ENCODE data around the gene PKNOX1.
"Not testable (repeated sequence)": the region's sequence is repeated elsewhere in the genome, so short reads cannot be mapped to it uniquely, and the experiment has no call there.

The PKNOX1 gene

DNA sequence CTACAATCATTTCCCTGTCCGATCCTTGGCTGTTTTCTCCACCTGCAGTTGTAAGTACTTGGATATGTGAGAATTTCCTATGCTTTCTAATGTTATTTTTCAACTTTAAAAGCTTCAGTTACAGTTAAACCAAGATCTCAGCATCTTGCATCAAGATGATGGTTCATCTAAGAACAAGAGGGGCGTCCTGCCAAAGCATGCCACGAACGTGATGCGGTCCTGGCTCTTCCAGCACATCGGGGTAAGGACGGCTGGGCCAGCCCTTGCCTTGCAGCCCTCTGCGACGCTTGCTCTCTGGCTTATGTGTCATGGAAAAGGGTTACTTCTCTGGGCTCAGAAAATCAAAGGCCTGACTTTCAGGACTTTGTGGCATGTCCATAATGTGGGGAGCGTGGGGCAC, 46.8 kb downstream of the PKNOX1 start:
- DNase-seq = no peak

DNA sequence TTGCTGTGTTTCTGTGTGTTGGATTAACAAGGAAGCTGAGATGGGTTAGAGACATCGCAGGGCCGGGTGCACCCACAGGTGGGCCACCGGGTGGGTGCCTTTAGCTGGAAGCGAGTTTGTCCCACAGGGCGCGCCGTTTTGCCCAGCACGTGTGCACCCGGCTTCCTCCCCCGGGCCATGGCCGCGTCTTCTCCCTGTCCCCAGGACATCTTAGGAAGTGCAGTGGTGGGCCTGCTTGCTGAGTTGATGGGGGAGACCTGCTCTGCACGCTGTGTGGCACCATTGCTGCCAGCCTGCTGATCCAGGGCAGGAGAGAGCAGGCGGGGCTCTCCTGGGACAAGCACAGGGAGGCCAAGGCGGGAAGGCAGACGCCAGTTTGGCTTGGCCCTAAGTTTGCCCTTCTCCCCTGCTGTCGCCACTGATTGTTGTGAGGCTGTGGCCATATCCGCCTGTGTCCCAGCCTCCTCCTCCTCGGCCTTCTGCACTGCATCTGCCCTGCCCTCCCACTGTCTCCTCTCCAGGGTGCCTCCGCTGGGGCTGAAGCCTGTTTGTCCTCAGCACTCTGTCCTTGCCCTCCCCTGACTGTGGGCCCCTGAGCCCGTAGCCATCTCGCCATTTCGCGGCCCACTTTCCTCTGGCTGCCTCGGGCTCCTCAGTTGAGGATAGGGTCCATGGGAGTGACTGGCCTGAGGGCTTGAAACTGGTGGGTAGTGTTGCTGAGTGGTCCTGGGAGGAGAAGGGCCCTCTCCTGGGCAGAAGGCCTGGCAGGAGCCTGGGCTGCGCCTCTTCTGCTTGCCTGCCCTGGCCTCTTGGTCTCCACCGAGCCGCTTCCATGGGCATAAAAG, 47.6 kb downstream of the PKNOX1 start:
- DNase-seq = no peak

DNA sequence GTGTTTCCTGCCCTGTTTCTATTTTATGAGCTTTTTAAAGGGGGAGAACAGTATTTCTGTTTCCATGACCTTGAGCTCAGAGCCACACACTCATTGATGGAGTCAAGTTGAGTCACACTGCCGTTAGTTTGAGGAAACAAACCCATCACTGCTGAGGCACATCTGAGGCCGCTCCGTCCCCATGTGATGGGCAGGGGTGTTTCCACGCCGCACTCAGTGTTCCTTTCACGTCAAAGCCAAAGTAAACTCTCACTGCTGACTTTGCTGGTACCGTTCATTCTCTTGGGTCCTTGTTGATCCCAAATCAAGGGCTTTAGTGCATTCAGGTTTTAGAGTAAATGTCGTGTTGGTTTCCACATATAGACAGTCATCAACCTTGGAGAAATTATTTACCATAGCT, 48.8 kb downstream of the PKNOX1 start:
- DNase-seq = no peak

DNA sequence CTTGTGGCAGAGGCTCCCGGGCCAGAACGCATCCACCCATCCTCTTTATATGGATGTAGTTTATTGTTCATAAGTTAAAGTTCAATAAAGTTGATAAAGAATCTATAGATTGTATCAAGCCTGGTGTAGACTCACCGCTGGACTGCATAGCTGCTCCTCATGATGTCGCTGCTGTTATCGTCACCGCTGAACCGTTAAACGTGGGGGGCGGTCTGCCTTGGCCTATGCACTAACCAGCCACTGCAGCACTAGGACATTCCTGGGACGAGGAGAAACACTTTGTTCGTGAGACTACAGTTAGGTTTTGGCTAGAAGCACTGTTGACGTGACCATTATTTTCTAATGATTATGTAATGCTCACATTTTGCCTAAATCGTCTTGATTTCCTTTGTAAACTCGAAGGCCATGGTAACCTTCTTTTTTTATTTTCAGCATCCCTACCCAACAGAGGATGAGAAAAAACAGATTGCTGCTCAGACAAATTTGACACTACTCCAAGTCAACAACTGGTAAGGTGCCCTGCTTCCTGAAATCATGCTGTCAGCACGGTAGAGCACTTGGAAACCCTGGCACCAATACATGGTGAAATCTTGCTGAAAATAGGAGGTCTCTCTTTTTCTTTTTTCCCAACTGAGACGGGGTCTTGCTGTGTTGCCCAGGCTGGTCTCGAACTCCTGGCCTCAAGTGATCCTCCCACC, 50.2 kb downstream of the PKNOX1 start:
- DNase-seq = no peak

DNA sequence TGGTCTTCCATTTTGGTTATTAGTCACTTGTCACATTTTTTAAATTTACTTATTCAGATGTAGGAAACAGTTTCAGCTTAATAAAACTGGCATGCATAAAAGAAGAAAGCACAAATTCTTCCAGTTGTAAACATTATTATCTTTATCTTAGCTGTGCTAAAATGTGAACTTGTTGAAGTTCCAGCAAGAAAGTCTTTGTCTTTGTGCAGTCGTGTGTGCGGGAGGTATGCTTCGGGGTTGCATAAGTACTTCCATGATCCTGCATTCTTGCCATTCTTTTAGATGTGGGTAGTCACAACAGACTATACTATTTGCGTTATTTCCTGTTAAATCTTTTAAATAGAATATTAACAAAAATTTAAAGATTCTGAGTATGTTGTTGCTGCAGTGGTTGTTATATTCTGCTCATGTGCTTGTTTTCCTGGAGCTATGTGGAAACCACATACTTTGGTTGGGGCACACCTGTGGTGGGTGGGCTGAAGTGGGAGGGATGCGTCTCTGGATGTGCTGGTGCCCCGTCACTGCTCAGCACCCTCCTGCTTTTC, 51.3 kb downstream of the PKNOX1 start:
- no peak for DNase-seq

DNA sequence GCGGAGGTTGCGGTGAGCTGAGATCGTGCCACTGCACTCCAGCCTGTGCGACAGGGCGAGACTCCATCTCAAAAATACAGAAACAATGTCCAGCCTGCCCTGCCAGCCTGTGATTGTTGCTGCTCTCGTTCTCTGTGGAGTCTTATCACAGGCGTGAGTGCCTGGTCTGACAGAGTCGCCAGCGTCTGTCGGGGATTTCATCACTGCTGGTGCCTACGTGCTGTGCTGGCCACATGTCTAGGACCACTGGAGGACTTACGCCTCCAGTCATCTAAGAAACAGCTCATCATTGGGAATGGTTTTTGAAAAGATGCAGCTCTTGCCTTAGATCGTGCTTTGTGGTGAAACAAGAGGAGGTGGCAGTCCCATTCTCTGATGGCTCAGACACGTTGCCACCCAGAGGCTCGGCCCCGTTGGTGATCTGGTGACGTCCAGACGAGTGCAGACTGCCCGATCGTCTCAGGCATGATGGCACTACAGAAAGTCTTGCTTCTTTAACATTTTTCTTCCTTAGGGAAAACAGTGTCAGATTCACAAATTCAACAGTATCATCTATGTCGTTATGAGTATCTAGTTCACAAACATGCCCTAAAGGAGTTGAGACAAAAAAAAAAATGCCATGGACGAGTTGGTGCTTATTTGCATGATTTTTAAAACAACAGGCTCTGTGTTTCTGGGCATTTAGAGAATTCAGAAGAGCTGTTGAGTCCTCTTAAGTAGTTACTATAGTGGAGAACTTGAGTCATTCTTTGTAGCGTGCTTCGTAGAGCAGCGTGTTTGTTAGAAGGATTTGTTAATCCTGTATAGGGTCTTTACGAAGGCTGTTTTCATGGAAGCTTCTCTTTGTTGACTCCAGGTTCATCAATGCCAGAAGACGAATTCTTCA, 53.7 kb downstream of the PKNOX1 start:
- no peak for DNase-seq

DNA sequence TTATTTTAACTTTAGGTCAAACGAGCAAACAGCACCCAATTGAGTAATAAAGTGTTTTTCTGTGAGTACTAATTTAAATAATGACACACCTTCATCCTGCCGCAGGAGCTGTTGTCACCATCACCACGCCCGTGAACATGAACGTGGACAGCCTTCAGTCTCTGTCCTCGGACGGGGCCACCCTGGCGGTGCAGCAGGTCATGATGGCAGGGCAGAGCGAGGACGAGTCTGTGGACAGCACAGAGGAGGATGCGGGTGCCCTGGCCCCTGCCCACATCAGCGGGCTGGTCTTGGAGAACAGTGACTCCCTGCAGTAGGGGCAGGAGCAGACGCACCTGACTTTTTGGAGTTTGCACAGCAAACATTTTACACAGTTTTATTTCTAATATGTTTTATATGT, 55.4 kb downstream of the PKNOX1 start:
- no peak for DNase-seq

DNA sequence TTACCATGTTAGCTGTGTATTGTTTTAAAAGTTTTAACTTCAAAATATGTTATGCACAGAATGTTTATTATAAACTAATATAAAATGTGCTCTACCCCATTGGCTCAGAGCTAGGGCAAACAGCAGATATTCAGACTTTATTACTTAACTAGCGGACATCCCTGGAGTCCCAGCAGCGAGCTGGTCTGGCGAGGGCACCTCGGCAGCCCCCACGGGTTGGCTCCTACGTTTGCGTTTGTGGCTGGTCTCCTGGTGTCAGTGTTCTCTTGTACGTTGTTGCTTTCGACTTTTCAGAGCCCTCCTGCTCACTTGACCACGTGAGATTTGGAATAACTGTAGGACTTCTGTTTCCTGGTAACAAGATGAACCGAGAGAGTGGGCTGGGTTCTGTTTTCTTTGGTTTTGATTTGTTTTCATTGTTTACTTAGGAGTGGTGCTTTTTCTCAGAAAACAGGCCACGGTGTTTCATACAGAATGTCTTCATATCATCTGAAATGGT, 56.8 kb downstream of the PKNOX1 start:
- no peak for DNase-seq

DNA sequence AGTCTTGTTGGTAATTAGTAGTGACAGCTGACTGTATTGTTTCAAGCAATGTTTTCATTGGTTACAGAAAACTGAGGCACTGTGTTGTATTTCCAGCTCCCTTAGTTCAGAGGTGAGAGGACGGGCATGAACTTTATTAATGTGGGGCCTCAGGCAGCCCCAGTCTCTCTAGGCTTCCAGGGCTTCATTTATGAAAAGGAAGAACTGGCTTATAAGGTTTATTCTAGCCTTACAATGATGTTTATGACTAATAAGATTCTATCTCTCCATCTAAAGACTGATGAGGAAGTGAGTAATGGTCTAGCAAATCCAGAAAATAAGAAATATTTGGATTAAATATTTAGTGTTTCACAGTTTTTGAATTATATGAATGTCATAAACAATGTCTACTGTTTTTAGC, 59.7 kb downstream of the PKNOX1 start:
- DNase-seq = no peak

DNA sequence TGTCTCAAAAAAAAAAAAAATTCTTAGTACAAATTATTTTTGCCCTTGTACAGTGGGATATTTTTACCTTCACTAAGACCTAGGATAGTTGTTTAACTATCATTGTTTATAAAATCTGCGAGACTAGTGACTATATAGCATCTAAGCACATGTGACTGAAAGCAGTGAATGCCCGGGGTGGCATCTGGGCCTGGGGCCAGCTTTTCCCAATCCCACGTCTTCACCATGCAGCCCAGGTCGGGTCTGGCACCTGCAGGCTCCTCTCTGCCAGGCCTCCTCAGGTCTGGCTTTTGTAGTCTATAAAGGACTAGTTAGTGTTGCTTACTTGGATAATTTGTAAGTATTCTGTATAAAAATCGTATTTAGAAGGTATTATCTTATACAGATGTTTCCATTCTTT, 60.5 kb downstream of the PKNOX1 start:
- no peak for DNase-seq

DNA sequence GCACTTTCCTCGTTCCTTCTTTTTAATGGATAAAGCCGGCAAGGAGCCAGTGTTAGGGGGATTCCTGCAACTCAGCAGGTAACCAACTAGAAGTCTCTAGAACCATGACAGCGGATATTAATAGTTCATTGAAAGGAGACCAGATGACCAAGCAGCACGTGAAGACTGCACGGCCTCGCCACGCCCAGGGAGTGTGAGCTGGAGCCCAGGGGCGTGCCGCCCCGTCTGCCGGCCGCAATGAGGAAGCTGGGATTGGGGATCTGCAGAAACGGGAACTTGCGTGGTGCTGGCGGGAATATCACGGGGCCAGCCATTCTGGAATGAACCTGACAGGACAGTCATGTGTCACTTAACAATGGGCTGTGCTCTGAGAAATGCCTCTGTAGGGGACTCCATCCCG, 62.5 kb downstream of the PKNOX1 start:
- DNase-seq = not testable (repeated sequence)

DNA sequence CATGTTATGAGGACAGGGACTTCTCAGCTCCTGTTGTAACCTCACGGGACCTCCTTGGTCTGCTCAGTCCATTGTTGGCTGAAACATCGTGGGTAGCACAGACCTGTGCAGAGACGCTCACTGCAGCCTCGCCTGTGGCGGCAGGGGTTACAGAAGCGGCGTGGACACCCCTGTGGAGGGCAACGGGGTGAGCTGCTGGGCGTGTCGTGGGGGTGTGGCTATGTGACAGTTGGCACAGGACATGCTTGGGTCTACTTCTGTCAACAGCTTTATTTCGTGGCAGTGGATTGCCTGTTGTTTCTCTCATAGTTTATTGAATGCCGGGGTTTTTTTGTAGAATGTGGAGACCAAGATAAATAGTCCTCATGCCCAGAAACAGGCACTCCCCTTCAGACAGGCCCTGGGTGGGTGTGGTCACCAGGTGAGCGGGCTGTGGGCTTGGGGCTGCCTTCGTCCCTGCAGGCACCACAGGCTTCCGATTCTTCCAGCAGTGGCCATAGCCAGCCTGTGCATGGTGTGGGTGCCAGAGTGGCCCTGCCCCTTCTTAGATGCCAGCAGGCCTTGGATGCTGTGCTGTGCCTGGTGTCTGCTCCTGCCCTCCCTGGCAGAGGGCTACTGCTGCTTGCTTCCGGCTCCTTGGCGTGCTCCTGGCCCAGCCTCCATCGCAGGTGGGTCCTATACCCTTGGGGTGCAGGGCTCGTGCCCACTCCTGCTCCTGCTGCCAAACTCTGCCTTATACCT, 63.7 kb downstream of the PKNOX1 start:
- not testable (repeated sequence) for DNase-seq

DNA sequence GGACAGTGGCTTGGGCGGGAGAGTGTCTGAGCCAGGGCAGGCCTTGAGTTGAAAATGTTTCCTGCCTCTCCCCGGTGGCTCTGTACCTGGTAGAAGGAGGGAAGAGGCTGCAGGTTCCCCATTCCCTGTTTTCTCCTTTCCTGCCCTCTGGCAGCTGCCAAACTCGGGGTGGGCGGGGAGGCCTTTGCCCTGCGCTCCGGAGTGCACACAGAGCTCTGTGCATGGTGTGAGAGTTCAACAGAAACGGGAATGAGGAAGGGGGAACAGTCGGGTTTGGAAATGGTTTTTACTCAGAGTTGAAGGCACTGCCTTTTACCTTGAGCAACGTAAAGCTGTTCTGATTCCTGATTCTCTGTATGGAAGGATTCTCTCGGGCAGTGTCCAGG, 64.3 kb downstream of the PKNOX1 start:
- not testable (repeated sequence) for DNase-seq

DNA sequence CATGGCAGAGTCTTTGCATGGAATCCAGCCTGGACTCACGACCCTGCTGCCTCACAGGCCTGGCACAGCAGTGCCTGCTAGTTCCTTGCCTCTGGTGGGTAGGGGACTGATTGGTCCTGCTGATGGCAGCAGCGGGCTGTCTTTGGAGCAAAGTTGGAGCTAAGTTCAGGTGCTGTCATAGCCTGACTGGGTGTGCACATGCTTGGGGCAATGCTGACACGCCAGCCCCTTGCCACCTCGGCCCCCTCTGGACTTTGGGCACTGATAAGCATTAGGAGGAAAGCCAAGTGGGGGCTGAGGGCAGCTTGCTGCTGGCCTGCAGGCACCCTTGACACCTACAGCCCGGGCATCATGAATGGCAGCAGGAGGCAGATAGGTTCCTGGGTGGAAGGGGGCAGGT, 67.8 kb downstream of the PKNOX1 start:
- DNase-seq = not testable (repeated sequence)

DNA sequence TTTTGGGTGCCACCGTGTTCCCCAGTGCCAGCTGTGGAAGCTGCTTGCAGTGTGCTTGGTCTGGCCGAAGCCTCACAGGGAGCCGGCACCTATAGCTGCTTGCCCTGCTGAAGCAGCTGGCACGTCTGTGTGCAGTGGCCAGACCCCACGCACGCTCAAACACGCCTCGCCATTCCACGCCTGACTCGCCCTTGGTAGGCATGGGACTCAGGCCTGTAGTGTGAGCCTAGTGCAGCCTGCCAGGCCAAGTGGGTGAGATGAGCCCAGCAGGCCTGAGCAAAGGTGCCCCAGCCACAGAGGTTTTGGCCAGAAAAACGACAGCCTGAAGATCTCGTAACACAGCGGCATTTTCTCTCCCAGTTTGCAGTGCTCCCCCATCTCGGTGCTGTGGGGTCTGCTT, 68.9 kb downstream of the PKNOX1 start:
- DNase-seq = not testable (repeated sequence)

DNA sequence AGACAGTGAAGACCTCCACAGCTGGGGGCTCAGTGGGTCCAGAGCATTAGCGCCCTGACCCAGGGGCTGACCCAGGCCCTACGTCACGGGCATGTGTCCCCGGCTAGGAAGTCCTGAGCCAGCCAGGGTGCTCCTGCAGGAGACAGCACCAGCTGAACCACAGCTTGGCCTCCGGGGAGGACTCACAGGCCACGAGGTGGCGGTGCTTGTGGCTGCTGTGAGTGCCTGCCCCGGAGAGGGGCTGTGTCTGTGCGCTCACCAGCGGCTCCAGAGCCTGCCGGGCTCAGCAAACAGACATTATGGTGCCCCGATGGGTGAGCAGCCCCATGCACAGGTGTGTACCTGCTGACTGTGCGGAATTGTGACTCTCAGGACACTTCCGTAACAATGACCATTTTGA, 70.2 kb downstream of the PKNOX1 start:
- DNase-seq = not testable (repeated sequence)

DNA sequence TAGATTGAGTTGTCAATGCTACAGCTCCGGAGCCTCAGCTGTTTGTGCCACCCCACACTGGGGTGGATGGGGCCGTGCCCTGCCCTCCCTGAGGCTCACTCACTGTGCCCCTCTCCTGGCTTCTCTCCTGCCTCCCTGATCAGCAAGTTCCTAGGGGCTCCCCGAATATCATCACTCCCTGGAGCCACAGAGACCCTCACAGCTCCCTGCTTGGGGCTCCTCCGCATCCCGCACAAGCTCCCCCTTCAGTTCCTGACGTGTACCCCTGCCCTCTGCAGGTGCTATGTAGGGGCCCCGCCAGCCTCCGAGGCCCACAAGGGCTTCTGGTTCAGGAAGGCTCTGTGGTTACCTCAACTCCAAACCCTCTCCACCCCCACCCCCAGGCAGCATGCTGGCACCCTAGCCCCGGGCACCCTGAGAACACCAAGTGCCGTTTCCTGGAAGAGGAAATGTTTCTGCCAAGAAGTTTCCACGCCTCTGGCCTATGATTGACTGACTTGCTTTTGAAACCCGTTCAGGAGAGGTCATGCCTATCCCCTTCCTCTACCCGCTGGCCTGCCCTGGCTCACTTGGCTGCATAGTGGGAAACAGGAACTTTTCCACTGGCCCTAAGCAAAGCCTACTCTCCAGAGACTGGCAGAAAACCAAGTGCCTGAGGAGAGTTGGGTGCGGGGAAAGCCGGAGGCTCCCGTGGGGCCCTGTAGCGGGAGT, 71.0 kb downstream of the PKNOX1 start:
- not testable (repeated sequence) for DNase-seq

DNA sequence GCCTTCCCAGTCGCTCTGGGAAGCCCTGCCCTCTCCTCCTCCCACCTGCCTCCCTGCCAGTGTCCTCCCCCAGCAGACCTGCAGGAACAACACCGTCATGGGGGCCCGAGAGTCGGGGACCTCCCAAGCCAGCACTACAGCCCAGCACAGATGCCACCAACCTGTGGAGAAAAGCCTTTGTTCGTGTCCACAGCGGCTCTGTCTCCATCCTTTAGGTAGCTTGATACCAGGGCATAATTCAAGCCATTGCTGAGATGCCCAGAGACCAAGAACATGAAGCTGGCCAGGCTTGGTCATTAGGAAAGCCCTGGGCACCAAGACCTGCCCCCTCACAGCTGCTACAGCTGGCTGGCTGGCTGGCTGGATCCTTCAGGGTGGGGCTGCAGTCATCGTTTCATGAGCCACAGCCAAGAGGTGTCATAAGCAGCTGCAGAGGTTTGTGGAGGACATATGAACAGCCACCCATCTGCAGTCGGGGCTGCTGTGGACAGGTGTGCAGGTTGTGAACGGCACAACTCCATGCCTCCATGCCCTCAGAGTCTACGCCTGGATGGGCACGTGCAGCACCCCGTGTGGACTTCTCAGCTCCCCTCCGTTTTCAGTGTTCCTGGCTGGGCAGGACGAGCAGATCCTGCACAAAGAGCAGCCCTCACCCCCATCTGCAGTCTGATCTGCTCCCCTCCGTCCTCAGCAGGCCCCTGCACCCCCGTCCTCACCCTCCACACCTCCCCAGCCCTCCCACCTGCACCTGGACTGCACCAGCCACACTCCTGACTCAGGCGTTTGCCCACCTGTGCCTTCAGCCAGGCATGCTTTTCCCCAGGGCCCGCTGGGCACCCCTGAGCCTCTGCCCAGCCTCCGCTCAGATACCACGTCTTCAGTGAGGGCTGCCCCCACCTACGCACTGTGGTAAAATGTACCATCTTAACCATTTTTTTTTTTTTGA, 71.8 kb downstream of the PKNOX1 start:
- not testable (repeated sequence) for DNase-seq

DNA sequence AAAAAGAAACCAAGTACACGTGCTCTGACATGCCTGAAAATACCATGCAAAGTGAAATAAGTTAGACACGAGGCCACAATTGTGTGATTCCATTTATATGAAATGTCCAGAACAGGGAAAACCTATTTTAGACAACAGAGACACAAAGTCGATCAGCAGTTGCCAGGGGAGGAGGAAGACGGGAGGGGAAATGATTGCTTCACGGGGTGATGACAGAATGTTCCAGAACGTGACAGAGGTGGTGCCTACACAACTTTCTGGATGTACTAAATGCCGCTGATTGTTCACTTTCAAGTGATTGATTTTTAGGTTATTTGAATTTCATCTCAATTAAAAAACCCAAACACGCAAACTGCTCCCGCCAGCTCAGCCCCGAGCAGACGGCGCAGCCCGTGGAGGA, 78.8 kb downstream of the PKNOX1 start:
- DNase-seq = not testable (repeated sequence)

DNA sequence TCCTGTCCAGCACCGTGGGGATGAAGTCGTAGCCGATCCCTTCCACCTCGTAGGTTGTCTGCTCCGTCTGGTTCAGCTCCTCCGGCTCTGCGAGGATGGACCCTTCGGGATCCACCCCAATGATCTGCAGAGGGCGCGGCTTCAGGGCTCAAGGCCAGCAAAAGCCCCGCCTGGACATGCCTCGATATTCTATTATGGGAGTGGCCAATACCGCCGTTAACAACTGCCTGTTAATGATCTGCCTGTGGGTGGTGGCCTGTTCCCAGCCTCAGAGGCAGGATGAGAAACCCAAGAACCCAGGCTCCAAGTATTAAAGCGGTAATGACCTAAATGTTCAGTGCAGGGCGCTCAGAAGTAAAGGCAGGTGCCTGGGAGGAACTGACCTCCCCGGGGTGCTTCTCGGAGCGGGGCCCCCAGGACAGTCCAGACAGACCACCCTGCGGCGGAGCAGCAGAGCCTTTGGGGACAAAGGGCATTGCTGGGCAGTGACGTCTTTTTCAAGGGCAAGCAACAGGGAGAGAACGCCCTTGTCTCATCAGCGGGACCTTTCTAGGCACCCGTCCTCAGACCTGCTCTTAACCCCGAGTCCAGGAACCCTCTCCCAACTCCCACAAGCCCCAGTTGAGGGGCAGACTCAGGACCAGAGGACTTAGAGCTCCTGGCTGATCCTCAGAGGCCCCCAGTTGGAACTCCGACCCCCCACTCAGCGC, 88.7 kb downstream of the PKNOX1 start:
- not testable (repeated sequence) for DNase-seq

Measured in NCI-H69 (cell line).